ENCODE data around the gene FSHR. TPM values are rescaled to one million over a fixed set of nuclear protein-coding genes. Genes with fewer than 3 reads are reported as not detected.

FSHR gene
- total RNA-seq, 2 donors from 2014 or later, result not detected

- Mint-ChIP-seq H3K27me3 (ENCODE audit: low read depth) (no peaks in the 10 kb centered on the region), H3K36me3 (ENCODE audit: insufficient read depth in 2 of 2) (no peaks in the 10 kb centered on the region), H3K27ac (no peak overlapping the region), H3K4me3 (no peak overlapping the region), H3K4me1 (ENCODE audit: low read depth) (no peaks in the 10 kb centered on the region), H3K9me3 (no peaks in the 10 kb centered on the region)
- DNase-seq (no peak), ATAC-seq (replicated peaks in 1 of 2) (no peak)
These were observed 576 bp upstream of the FSHR start for GRCh38 chr2:49154891-49155290.

GRCh38 chr2:49153252-49153651 lies 1.1 kb downstream of the FSHR start:
- no peaks in the 10 kb centered on the region for H3K4me1 Mint-ChIP-seq (ENCODE audit: low read depth)
- H3K27ac Mint-ChIP-seq, result no peak overlapping the region
- H3K9me3 Mint-ChIP-seq, result no peaks in the 10 kb centered on the region
- ATAC-seq (replicated peaks in 1 of 2) (no peak), DNase-seq (no peak)
- no peak overlapping the region for H3K4me3 Mint-ChIP-seq
- no peaks in the 10 kb centered on the region for H3K27me3 Mint-ChIP-seq (ENCODE audit: low read depth)
- no peaks in the 10 kb centered on the region for H3K36me3 Mint-ChIP-seq (ENCODE audit: insufficient read depth in 2 of 2)

- H3K27ac Mint-ChIP-seq, result no peak overlapping the region
- no peak overlapping the region for H3K4me3 Mint-ChIP-seq
- no peak for ATAC-seq (replicated peaks in 1 of 2)
- H3K36me3 Mint-ChIP-seq (ENCODE audit: insufficient read depth in 2 of 2), result no peaks in the 10 kb centered on the region
- no peaks in the 10 kb centered on the region for H3K4me1 Mint-ChIP-seq (ENCODE audit: low read depth)
- H3K27me3 Mint-ChIP-seq (ENCODE audit: low read depth), result no peaks in the 10 kb centered on the region
- DNase-seq, result no peak
- H3K9me3 Mint-ChIP-seq, result no peaks in the 10 kb centered on the region
These were observed 1.5 kb downstream of the FSHR start for GRCh38 chr2:49152824-49153223.

GRCh38 chr2:49146401-49146800 lies 7.9 kb downstream of the FSHR start:
- Mint-ChIP-seq H3K27ac (no peak overlapping the region), H3K4me1 (ENCODE audit: low read depth) (no peaks in the 10 kb centered on the region), H3K9me3 (peaks cover 0 to 3% of the 10 kb centered on the region in 2 donors), H3K4me3 (no peak overlapping the region), H3K36me3 (ENCODE audit: insufficient read depth in 2 of 2) (no peaks in the 10 kb centered on the region), H3K27me3 (ENCODE audit: low read depth) (no peaks in the 10 kb centered on the region)
- no peak for ATAC-seq (replicated peaks in 1 of 2)
- no peak for DNase-seq

GRCh38 chr2:49131801-49132200 lies 22.5 kb downstream of the FSHR start:
- ATAC-seq (replicated peaks in 1 of 2), result no peak

GRCh38 chr2:49129034-49129433 lies 25.3 kb downstream of the FSHR start:
- H3K27me3 Mint-ChIP-seq (ENCODE audit: low read depth), result no peaks in the 10 kb centered on the region
- no peaks in the 10 kb centered on the region for H3K4me1 Mint-ChIP-seq (ENCODE audit: low read depth)
- H3K9me3 Mint-ChIP-seq, result peaks cover 0 to 15% of the 10 kb centered on the region in 2 donors
- no peak overlapping the region for H3K4me3 Mint-ChIP-seq
- ATAC-seq (replicated peaks in 1 of 2) (no peak), DNase-seq (no peak)
- no peaks in the 10 kb centered on the region for H3K36me3 Mint-ChIP-seq (ENCODE audit: insufficient read depth in 2 of 2)
- no peak overlapping the region for H3K27ac Mint-ChIP-seq

More at GRCh38 chr2:49131801-49132200, 22.5 kb downstream of the FSHR start:
- DNase-seq, result no peak
- H3K27ac Mint-ChIP-seq, result no peak overlapping the region
- H3K4me1 Mint-ChIP-seq (ENCODE audit: low read depth), result no peaks in the 10 kb centered on the region
- no peaks in the 10 kb centered on the region for H3K27me3 Mint-ChIP-seq (ENCODE audit: low read depth)
- no peaks in the 10 kb centered on the region for H3K36me3 Mint-ChIP-seq (ENCODE audit: insufficient read depth in 2 of 2)
- peaks cover 0 to 11% of the 10 kb centered on the region in 2 donors for H3K9me3 Mint-ChIP-seq
- no peak overlapping the region for H3K4me3 Mint-ChIP-seq

GRCh38 chr2:49123600-49123999 lies 30.7 kb downstream of the FSHR start:
- ATAC-seq (replicated peaks in 1 of 2), result no peak
- H3K4me3 Mint-ChIP-seq, result no peak overlapping the region
- DNase-seq, result no peak
- no peaks in the 10 kb centered on the region for H3K36me3 Mint-ChIP-seq (ENCODE audit: insufficient read depth in 2 of 2)
- H3K9me3 Mint-ChIP-seq, result peaks cover 0 to 6% of the 10 kb centered on the region in 2 donors
- no peak overlapping the region for H3K27ac Mint-ChIP-seq
- H3K4me1 Mint-ChIP-seq (ENCODE audit: low read depth), result no peaks in the 10 kb centered on the region
- no peaks in the 10 kb centered on the region for H3K27me3 Mint-ChIP-seq (ENCODE audit: low read depth)

GRCh38 chr2:49122107-49122506 lies 32.2 kb downstream of the FSHR start:
- ATAC-seq (replicated peaks in 1 of 2) (no peak), DNase-seq (no peak)
- H3K36me3 Mint-ChIP-seq (ENCODE audit: insufficient read depth in 2 of 2), result no peaks in the 10 kb centered on the region
- peaks cover 0 to 8% of the 10 kb centered on the region in 2 donors for H3K9me3 Mint-ChIP-seq
- no peak overlapping the region for H3K27ac Mint-ChIP-seq
- H3K27me3 Mint-ChIP-seq (ENCODE audit: low read depth), result no peaks in the 10 kb centered on the region
- no peaks in the 10 kb centered on the region for H3K4me1 Mint-ChIP-seq (ENCODE audit: low read depth)
- H3K4me3 Mint-ChIP-seq, result no peak overlapping the region

GRCh38 chr2:49113046-49113445 lies 41.3 kb downstream of the FSHR start:
- H3K36me3 Mint-ChIP-seq (ENCODE audit: insufficient read depth in 2 of 2), result no peaks in the 10 kb centered on the region
- no peak overlapping the region for H3K4me3 Mint-ChIP-seq

GRCh38 chr2:49111456-49111855 lies 42.9 kb downstream of the FSHR start:
- Mint-ChIP-seq H3K36me3 (ENCODE audit: insufficient read depth in 2 of 2) (no peaks in the 10 kb centered on the region), H3K4me1 (ENCODE audit: low read depth) (no peaks in the 10 kb centered on the region), H3K27ac (no peak overlapping the region), H3K9me3 (no peaks in the 10 kb centered on the region), H3K27me3 (ENCODE audit: low read depth) (no peaks in the 10 kb centered on the region), H3K4me3 (no peak overlapping the region)
- ATAC-seq (replicated peaks in 1 of 2), result no peak
- no peak for DNase-seq

More at GRCh38 chr2:49113046-49113445, 41.3 kb downstream of the FSHR start:
- no peak for ATAC-seq (replicated peaks in 1 of 2)
- no peak for DNase-seq
- H3K27me3 Mint-ChIP-seq (ENCODE audit: low read depth), result no peaks in the 10 kb centered on the region
- peaks cover 0 to 2% of the 10 kb centered on the region in 2 donors for H3K9me3 Mint-ChIP-seq
- H3K4me1 Mint-ChIP-seq (ENCODE audit: low read depth), result no peaks in the 10 kb centered on the region
- H3K27ac Mint-ChIP-seq, result no peak overlapping the region

GRCh38 chr2:49111006-49111405 lies 43.3 kb downstream of the FSHR start:
- Mint-ChIP-seq H3K4me3 (no peak overlapping the region), H3K27ac (no peak overlapping the region), H3K36me3 (ENCODE audit: insufficient read depth in 2 of 2) (no peaks in the 10 kb centered on the region), H3K9me3 (peaks cover 0 to 2% of the 10 kb centered on the region in 2 donors), H3K4me1 (ENCODE audit: low read depth) (no peaks in the 10 kb centered on the region), H3K27me3 (ENCODE audit: low read depth) (no peaks in the 10 kb centered on the region)
- DNase-seq (no peak), ATAC-seq (replicated peaks in 1 of 2) (no peak)

GRCh38 chr2:49110571-49110970 lies 43.7 kb downstream of the FSHR start:
- no peaks in the 10 kb centered on the region for H3K27me3 Mint-ChIP-seq (ENCODE audit: low read depth)
- H3K4me3 Mint-ChIP-seq, result no peak overlapping the region
- H3K36me3 Mint-ChIP-seq (ENCODE audit: insufficient read depth in 2 of 2), result no peaks in the 10 kb centered on the region
- H3K9me3 Mint-ChIP-seq, result peaks cover 0 to 3% of the 10 kb centered on the region in 2 donors
- H3K27ac Mint-ChIP-seq, result no peak overlapping the region
- DNase-seq (no peak), ATAC-seq (replicated peaks in 1 of 2) (no peak)
- H3K4me1 Mint-ChIP-seq (ENCODE audit: low read depth), result no peaks in the 10 kb centered on the region

GRCh38 chr2:49108851-49109250 lies 45.5 kb downstream of the FSHR start:
- no peak overlapping the region for H3K27ac Mint-ChIP-seq
- H3K36me3 Mint-ChIP-seq (ENCODE audit: insufficient read depth in 2 of 2), result no peaks in the 10 kb centered on the region
- no peak overlapping the region for H3K4me3 Mint-ChIP-seq
- H3K4me1 Mint-ChIP-seq (ENCODE audit: low read depth), result no peaks in the 10 kb centered on the region
- ATAC-seq (replicated peaks in 1 of 2) (no peak), DNase-seq (no peak)
- H3K27me3 Mint-ChIP-seq (ENCODE audit: low read depth), result no peaks in the 10 kb centered on the region
- H3K9me3 Mint-ChIP-seq, result peaks cover 0 to 3% of the 10 kb centered on the region in 2 donors

- Mint-ChIP-seq H3K4me1 (ENCODE audit: low read depth) (no peaks in the 10 kb centered on the region), H3K4me3 (no peak overlapping the region), H3K9me3 (peaks cover 0 to 3% of the 10 kb centered on the region in 2 donors), H3K36me3 (ENCODE audit: insufficient read depth in 2 of 2) (no peaks in the 10 kb centered on the region), H3K27me3 (ENCODE audit: low read depth) (no peaks in the 10 kb centered on the region), H3K27ac (no peak overlapping the region)
- DNase-seq, result no peak
- ATAC-seq (replicated peaks in 1 of 2), result no peak
These were observed 45.9 kb downstream of the FSHR start for GRCh38 chr2:49108436-49108835.
